Pancreas (tissue), 10 donors: ENCODE data around the gene MYCBP2. TPM values are rescaled to one million over a fixed set of nuclear protein-coding genes. Genes with fewer than 3 reads are reported as not detected.
"Not testable (repeated sequence)": the region's sequence is repeated elsewhere in the genome, so short reads cannot be mapped to it uniquely, and the experiment has no call there.

Experiments used
- ATAC-seq, 4 donors: fragments of 200-7000 bp; cut with Tn5 transposase; one replicate each; pipeline versions ENCODE4 v1.8.0 to v1.9.1; 2020; ENCODE audit warnings: mild to moderate bottlenecking in 4 of 4, moderate library complexity in 4 of 4
- DNase-seq, 6 donors: peaks; one replicate each; pipeline ENCODE4 v3.0.0-alpha.2; 2020
- FAIRE-seq: peaks from 2 replicates; lab custom pipeline; 2012; peaks lifted over from hg19 to GRCh38; lab: Jason Lieb, UNC
- H3K27ac ChIP-seq, 4 donors: fragments of 200-600 bp; sonication (generic); 1 replicate in 3 of 4; 2 replicates in 1 of 4; pipeline versions ENCODE4 v1.5.0 to v1.8.0; 2020
- H3K27me3 ChIP-seq, 4 donors: fragments of 200-600 bp; one replicate each; pipeline ENCODE4 v1.8.0; 2021
- H3K36me3 ChIP-seq, 3 donors: fragments of 200-600 bp; sonication (generic) in 1 of 3; one replicate each; pipeline versions ENCODE4 v1.5.0 to v1.8.0; 2020 to 2021
- H3K4me1 ChIP-seq, 3 donors: fragments of 200-600 bp; one replicate each; pipeline ENCODE4 v1.8.0; 2021
- H3K4me3 ChIP-seq, 4 donors: fragments of 200-600 bp; sonication (generic) in 2 of 4; one replicate each; pipeline versions ENCODE4 v1.5.0 to v1.8.0; 2020 to 2021
- H3K9me3 ChIP-seq, 4 donors: fragments of 200-600 bp; one replicate each; pipeline ENCODE4 v1.8.0; 2021
- WGBS, 2 donors: extraction: QIAGEN DNeasy Blood & Tissue Kit; methylation state at CpG; one replicate each; pipeline ENCODE4 v1.1.7; 2013; 5-methylcytosine and 5-hydroxymethylcytosine counted together
- intact Hi-C, 3 donors: fragments of 100-400 bp; cut with DNase I; formaldehyde crosslinking; loops; one replicate each; pipeline versions ENCODE4 v1.11.1 to v1.14.2; 2022
- polyA plus RNA-seq, 2 donors: library from polyadenylated mRNA; stranded (reverse); fragments of 200-250 nt; gene quantifications; one replicate each; pipeline ENCODE4 v1.2.3, GENCODE V29; 2013
- total RNA-seq, 6 donors: library from RNA; stranded (reverse); fragmentation: NEBNext Ultra II Directional in 4 of 6; extraction: Animal tissue kit (Norgen Biotek cat#: 25700) in 4 of 6; gene quantifications; one replicate each; pipeline versions ENCODE4 v1.2.1 to v1.2.4, GENCODE V29; 2021 to 2023
- TF ChIP-seq, protein P1 (sequence below), 4 donors: fragments of 200-600 bp; sonication (generic) in 3 of 4; IDR thresholded peaks; one replicate each; pipeline versions ENCODE4 v1.5.0 to v1.8.0; 2021; ENCODE audit warnings: antibody characterized with exemption in 4 of 4
- donor health status: healthy with polysubstance abuse.
- donor health status: DM: no; HTN: no; CAD: no; lungs with moderate emphysema.
- donor health status: DM: no; HTN: no; CAD: no.
- donor health status: control.
- donor health status: control.
- donor health status: Bipolar disorder and iron deficiency.
- donor health status: DM: yes; HTN: yes; CAD: no.
- donor health status: DM: no; HTN: no; CAD: no.
- donor health status: DM: no; HTN: no; CAD: no.
- donor health status: DM: yes; HTN: yes; CAD: no.

Gene MYCBP2
- total and polyA plus RNA-seq, 8 donors = 17.6 to 49.1 (median 43.1) TPM

DNA sequence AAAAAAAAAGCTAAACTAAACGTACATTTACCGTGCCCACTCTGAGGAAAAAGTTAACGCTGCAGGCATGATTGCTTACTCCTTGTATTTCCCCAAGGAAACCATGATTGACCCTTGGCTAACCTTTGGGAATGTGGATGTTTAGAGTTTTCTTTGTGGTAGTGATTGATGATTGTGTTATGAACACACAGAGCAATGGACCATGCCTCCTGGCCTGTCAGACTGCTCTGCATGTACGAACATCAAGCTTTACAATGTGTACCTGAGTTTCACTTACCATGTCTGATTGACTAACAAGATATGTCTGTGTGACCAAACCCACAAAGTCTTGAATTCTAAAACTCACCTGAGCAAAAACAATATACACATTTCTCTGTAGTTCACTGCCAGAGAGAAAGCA lies 35.1 kb downstream of the MYCBP2 start:
- WGBS, 2 donors = 83 to 86% methylated on average over 4 of the region's 4 CpGs
- DNase-seq = no peak
- TF ChIP-seq, protein P1, sequence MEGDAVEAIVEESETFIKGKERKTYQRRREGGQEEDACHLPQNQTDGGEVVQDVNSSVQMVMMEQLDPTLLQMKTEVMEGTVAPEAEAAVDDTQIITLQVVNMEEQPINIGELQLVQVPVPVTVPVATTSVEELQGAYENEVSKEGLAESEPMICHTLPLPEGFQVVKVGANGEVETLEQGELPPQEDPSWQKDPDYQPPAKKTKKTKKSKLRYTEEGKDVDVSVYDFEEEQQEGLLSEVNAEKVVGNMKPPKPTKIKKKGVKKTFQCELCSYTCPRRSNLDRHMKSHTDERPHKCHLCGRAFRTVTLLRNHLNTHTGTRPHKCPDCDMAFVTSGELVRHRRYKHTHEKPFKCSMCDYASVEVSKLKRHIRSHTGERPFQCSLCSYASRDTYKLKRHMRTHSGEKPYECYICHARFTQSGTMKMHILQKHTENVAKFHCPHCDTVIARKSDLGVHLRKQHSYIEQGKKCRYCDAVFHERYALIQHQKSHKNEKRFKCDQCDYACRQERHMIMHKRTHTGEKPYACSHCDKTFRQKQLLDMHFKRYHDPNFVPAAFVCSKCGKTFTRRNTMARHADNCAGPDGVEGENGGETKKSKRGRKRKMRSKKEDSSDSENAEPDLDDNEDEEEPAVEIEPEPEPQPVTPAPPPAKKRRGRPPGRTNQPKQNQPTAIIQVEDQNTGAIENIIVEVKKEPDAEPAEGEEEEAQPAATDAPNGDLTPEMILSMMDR (IDR thresholded peaks at IDR 0.05) = no peak
- no peak for ATAC-seq
- H3K9me3 ChIP-seq = no peaks in the 10 kb centered on the region
- no peak overlapping the region for H3K4me3 ChIP-seq
- intact Hi-C loops = no loop called here
- peaks cover 4 to 10% (median 9%) of the 10 kb centered on the region in 3 donors for H3K36me3 ChIP-seq
- H3K27me3 ChIP-seq = no peaks in the 10 kb centered on the region
- H3K4me1 ChIP-seq = peaks cover 0 to 6% (median 0%) of the 10 kb centered on the region in 3 donors
- FAIRE-seq = no peak
- H3K27ac ChIP-seq = no peak overlapping the region

DNA sequence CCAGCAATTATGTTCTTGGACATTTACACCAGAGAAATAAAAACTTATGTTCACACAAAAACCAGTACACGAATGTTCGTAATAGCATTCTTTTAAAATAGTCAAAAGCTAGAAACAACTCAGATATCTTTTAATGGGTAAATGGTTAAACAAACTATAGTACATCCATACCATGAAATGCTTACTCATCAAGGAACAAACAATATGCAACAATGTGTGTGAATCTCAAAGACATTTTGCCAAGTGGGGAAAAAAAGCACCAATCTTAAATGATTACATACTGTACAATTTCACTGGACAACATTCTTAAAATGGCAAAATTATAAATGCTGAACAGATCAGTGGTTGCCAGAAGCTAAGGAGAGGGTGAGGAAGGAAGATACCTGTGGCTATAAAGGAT lies 36.6 kb downstream of the MYCBP2 start:
- ATAC-seq = no peak
- Histone ChIP-seq H3K27ac (no peak overlapping the region), H3K27me3 (no peaks in the 10 kb centered on the region), H3K4me3 (no peak overlapping the region), H3K9me3 (no peaks in the 10 kb centered on the region), H3K36me3 (peaks cover 4 to 10% (median 9%) of the 10 kb centered on the region in 3 donors), H3K4me1 (no peaks in the 10 kb centered on the region)
- no peak for DNase-seq
- no peak for FAIRE-seq
- WGBS, 2 donors = 98% methylated on average over 2 of the region's 2 CpGs
- intact Hi-C loops = no loop called here
- TF ChIP-seq, protein P1 (IDR thresholded peaks at IDR 0.05) = no peak

DNA sequence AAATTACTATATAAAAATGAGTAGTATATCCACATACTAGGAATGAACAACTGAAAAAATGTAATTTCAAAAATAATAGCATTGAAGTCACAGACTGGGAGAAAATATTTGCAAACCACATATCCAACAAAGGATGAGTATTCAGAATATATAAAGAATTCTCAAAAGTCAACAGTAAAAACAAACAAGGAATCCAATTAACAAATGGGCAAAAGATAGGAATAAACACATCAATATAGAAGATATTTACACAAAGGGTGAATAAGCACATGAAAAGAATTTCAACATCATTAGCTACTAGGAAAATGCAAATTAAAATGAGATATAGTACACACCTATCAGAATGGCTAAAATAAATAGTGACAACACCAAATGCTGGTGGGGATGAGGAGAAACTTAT lies 37.0 kb downstream of the MYCBP2 start:
- Histone ChIP-seq H3K27me3 (no peaks in the 10 kb centered on the region), H3K36me3 (peaks cover 4 to 10% (median 9%) of the 10 kb centered on the region in 3 donors), H3K27ac (no peak overlapping the region), H3K4me1 (no peaks in the 10 kb centered on the region), H3K4me3 (no peak overlapping the region), H3K9me3 (no peaks in the 10 kb centered on the region)
- no peak for DNase-seq
- TF ChIP-seq, protein P1 (IDR thresholded peaks at IDR 0.05) = no peak
- FAIRE-seq = no peak
- intact Hi-C loops = no loop called here
- ATAC-seq = no peak

DNA sequence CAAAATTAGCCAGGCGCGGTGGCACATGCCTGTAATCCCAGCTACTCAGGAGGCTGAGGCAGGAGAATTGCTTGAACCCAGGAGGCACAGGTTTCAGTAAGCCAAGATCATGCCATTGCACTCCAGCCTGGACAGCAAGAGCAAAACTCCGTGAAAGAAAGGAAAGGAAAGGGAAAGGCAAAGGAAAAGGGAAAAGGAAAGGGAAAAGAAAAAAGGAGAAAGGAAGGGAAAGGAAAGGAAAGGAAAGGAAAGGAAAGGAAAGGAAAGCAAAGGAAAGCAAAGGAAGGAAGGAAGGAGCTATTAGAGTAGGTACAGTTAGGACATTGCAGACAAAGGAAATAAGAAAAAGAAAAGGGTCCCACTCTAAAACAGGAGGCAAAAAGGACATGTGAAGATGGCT lies 41.3 kb downstream of the MYCBP2 start:
- H3K27me3 ChIP-seq, ATAC-seq, H3K36me3 ChIP-seq, H3K4me1 ChIP-seq, DNase-seq, H3K27ac ChIP-seq, H3K4me3 ChIP-seq, FAIRE-seq, H3K9me3 ChIP-seq, intact Hi-C loops: not testable (repeated sequence)
- WGBS, 2 donors = 98% methylated on average over 3 of the region's 3 CpGs

DNA sequence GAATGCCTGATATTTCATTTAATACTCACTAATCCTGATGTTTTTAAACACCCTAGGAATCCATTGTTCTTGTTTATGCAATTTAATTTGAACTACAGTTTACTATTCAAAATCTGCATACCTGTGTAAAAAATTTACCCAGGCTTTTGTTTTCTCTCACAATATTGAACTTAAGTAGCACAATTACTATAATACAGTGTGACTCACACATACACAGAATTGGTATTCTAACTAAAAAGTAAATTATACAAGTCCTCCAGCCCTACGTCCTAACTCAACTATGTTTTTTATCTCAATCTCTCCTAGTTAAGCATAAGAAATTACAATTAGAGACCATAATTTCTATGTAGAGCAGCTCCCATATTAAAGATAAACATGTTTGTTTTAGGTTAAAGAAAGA lies 41.8 kb downstream of the MYCBP2 start:
- no peak for FAIRE-seq

More for the DNA sequence above, 41.8 kb downstream of the MYCBP2 start:
- intact Hi-C loops = no loop called here
- Histone ChIP-seq H3K4me1 (peaks cover 0 to 7% (median 0%) of the 10 kb centered on the region in 3 donors), H3K4me3 (no peak overlapping the region), H3K36me3 (peaks cover 0 to 3% (median 0%) of the 10 kb centered on the region in 3 donors), H3K9me3 (no peaks in the 10 kb centered on the region), H3K27me3 (no peaks in the 10 kb centered on the region), H3K27ac (no peak overlapping the region)
- ATAC-seq (no peak), DNase-seq (no peak)
- WGBS, 2 donors = 88 to 93% methylated on average over 1 of the region's 1 CpG
- TF ChIP-seq, protein P1 (IDR thresholded peaks at IDR 0.05) = no peak
